Activated T-helper 17 cell treated with anti-CD3 and anti-CD28 coated beads, Interleukin-2, amount 50 U/mL, for 72 hours (primary cell): ENCODE measurements around the gene PEPD. TPM values are rescaled to one million over a fixed set of nuclear protein-coding genes. Genes with fewer than 3 reads are reported as not detected.

ENCODE experiments used
- ATAC-seq: fragments of 150-1000 bp; cut with Tn5 transposase; replicated peaks from 2 replicates; pipeline ENCODE4 v1.10.0; 2021; ENCODE audit warnings: mild to moderate bottlenecking, moderate library complexity
- H3K27ac Mint-ChIP-seq: one replicate; pipeline ENCODE4 v1.8.0; 2022; ENCODE audit warnings: mixed read lengths
- H3K27me3 Mint-ChIP-seq: one replicate; pipeline ENCODE4 v1.8.0; 2022; ENCODE audit warnings: mixed read lengths
- H3K36me3 Mint-ChIP-seq: one replicate; pipeline ENCODE4 v1.8.0; 2022; ENCODE audit warnings: low read depth, mild to moderate bottlenecking, mixed read lengths
- H3K4me1 Mint-ChIP-seq: one replicate; pipeline ENCODE4 v1.8.0; 2022; ENCODE audit warnings: mixed read lengths
- H3K4me3 Mint-ChIP-seq: one replicate; pipeline ENCODE4 v1.8.0; 2022; ENCODE audit warnings: mild to moderate bottlenecking, mixed read lengths
- H3K9me3 Mint-ChIP-seq: one replicate; pipeline ENCODE4 v1.8.0; 2022; ENCODE audit warnings: mixed read lengths
- total RNA-seq, 2 donors: library from RNA; stranded (reverse); gene quantifications; one replicate each; pipeline ENCODE4 v1.2.3, GENCODE V29; 2022

PEPD gene
- total RNA-seq, 2 donors from 2014 or later: 16.4 to 33.1 TPM

- H3K4me1 Mint-ChIP-seq: peaks cover 4% of the 10 kb centered on the region
- no peaks in the 10 kb centered on the region for H3K9me3 Mint-ChIP-seq
- no peaks in the 10 kb centered on the region for H3K27me3 Mint-ChIP-seq
- ATAC-seq: no peak
- H3K4me3 Mint-ChIP-seq: no peak overlapping the region
- no peak overlapping the region for H3K27ac Mint-ChIP-seq
- H3K36me3 Mint-ChIP-seq: peaks cover 12% of the 10 kb centered on the region
Observed at GRCh38 chr19:33461256-33462111, 60.1 kb downstream of the PEPD start.

- no peaks in the 10 kb centered on the region for H3K27me3 Mint-ChIP-seq
- H3K9me3 Mint-ChIP-seq: no peaks in the 10 kb centered on the region
- peaks cover 12% of the 10 kb centered on the region for H3K36me3 Mint-ChIP-seq
- H3K4me1 Mint-ChIP-seq: peaks cover under 1% of the 10 kb centered on the region
- ATAC-seq: no peak
- no peak overlapping the region for H3K4me3 Mint-ChIP-seq
- H3K27ac Mint-ChIP-seq: peak overlapping the region; percentile 5
Observed at GRCh38 chr19:33460221-33460908, 61.2 kb downstream of the PEPD start.

- H3K27me3 Mint-ChIP-seq: no peaks in the 10 kb centered on the region
- H3K4me3 Mint-ChIP-seq: no peak overlapping the region
- ATAC-seq: no peak
- H3K4me1 Mint-ChIP-seq: no peaks in the 10 kb centered on the region
- H3K27ac Mint-ChIP-seq: no peak overlapping the region
- no peaks in the 10 kb centered on the region for H3K9me3 Mint-ChIP-seq
- H3K36me3 Mint-ChIP-seq: peaks cover 12% of the 10 kb centered on the region
Observed at GRCh38 chr19:33459222-33460090, 62.1 kb downstream of the PEPD start.

- H3K4me3 Mint-ChIP-seq: no peak overlapping the region
- no peaks in the 10 kb centered on the region for H3K9me3 Mint-ChIP-seq
- H3K27me3 Mint-ChIP-seq: no peaks in the 10 kb centered on the region
- no peaks in the 10 kb centered on the region for H3K4me1 Mint-ChIP-seq
- H3K27ac Mint-ChIP-seq: no peak overlapping the region
- ATAC-seq: no peak
- peaks cover 12% of the 10 kb centered on the region for H3K36me3 Mint-ChIP-seq
Observed at GRCh38 chr19:33458807-33459206, 62.8 kb downstream of the PEPD start.

GRCh38 chr19:33458171-33458633 lies 63.4 kb downstream of the PEPD start:
- Mint-ChIP-seq H3K27ac (no peak overlapping the region), H3K36me3 (peaks cover 6% of the 10 kb centered on the region), H3K27me3 (no peaks in the 10 kb centered on the region), H3K4me1 (no peaks in the 10 kb centered on the region), H3K9me3 (no peaks in the 10 kb centered on the region), H3K4me3 (no peak overlapping the region)
- ATAC-seq: no peak

GRCh38 chr19:33456845-33457220 lies 64.8 kb downstream of the PEPD start:
- Mint-ChIP-seq H3K27me3 (no peaks in the 10 kb centered on the region), H3K9me3 (no peaks in the 10 kb centered on the region)

GRCh38 chr19:33456076-33456844 lies 65.3 kb downstream of the PEPD start:
- no peak overlapping the region for H3K27ac Mint-ChIP-seq
- H3K36me3 Mint-ChIP-seq: no peaks in the 10 kb centered on the region
- no peak for ATAC-seq
- H3K4me1 Mint-ChIP-seq: no peaks in the 10 kb centered on the region
- H3K9me3 Mint-ChIP-seq: no peaks in the 10 kb centered on the region
- no peak overlapping the region for H3K4me3 Mint-ChIP-seq
- H3K27me3 Mint-ChIP-seq: no peaks in the 10 kb centered on the region

More at GRCh38 chr19:33456845-33457220, 64.8 kb downstream of the PEPD start:
- no peaks in the 10 kb centered on the region for H3K4me1 Mint-ChIP-seq
- H3K4me3 Mint-ChIP-seq: no peak overlapping the region
- ATAC-seq: no peak
- H3K27ac Mint-ChIP-seq: no peak overlapping the region
- H3K36me3 Mint-ChIP-seq: no peaks in the 10 kb centered on the region

GRCh38 chr19:33453265-33453664 lies 68.3 kb downstream of the PEPD start:
- Mint-ChIP-seq H3K36me3 (no peaks in the 10 kb centered on the region), H3K27ac (no peak overlapping the region), H3K4me1 (no peaks in the 10 kb centered on the region), H3K4me3 (no peak overlapping the region), H3K9me3 (no peaks in the 10 kb centered on the region), H3K27me3 (no peaks in the 10 kb centered on the region)
- ATAC-seq: no peak

- Mint-ChIP-seq H3K4me1 (no peaks in the 10 kb centered on the region), H3K36me3 (no peaks in the 10 kb centered on the region), H3K9me3 (no peaks in the 10 kb centered on the region), H3K27me3 (no peaks in the 10 kb centered on the region), H3K27ac (no peak overlapping the region), H3K4me3 (no peak overlapping the region)
- ATAC-seq: no peak
Observed at GRCh38 chr19:33450689-33451088, 70.9 kb downstream of the PEPD start.

GRCh38 chr19:33449799-33450198 lies 71.8 kb downstream of the PEPD start:
- H3K9me3 Mint-ChIP-seq: no peaks in the 10 kb centered on the region

GRCh38 chr19:33448159-33448516 lies 73.5 kb downstream of the PEPD start:
- H3K4me1 Mint-ChIP-seq: no peaks in the 10 kb centered on the region
- no peak overlapping the region for H3K27ac Mint-ChIP-seq
- ATAC-seq: no peak
- H3K9me3 Mint-ChIP-seq: no peaks in the 10 kb centered on the region
- H3K4me3 Mint-ChIP-seq: no peak overlapping the region
- no peaks in the 10 kb centered on the region for H3K27me3 Mint-ChIP-seq
- no peaks in the 10 kb centered on the region for H3K36me3 Mint-ChIP-seq

More at GRCh38 chr19:33449799-33450198, 71.8 kb downstream of the PEPD start:
- H3K36me3 Mint-ChIP-seq: no peaks in the 10 kb centered on the region
- H3K4me1 Mint-ChIP-seq: no peaks in the 10 kb centered on the region
- ATAC-seq: no peak
- no peaks in the 10 kb centered on the region for H3K27me3 Mint-ChIP-seq
- H3K27ac Mint-ChIP-seq: no peak overlapping the region
- H3K4me3 Mint-ChIP-seq: no peak overlapping the region

- no peaks in the 10 kb centered on the region for H3K27me3 Mint-ChIP-seq
- no peaks in the 10 kb centered on the region for H3K36me3 Mint-ChIP-seq
- no peaks in the 10 kb centered on the region for H3K9me3 Mint-ChIP-seq
- H3K4me3 Mint-ChIP-seq: no peak overlapping the region
- H3K27ac Mint-ChIP-seq: no peak overlapping the region
- H3K4me1 Mint-ChIP-seq: no peaks in the 10 kb centered on the region
- ATAC-seq: no peak
Observed at GRCh38 chr19:33447336-33448158, 74.0 kb downstream of the PEPD start.
